GM18508 (cell line): Measurements from ENCODE around the gene ACVR1.
"Not testable (repeated sequence)": the region's sequence is repeated elsewhere in the genome, so short reads cannot be mapped to it uniquely, and the experiment has no call there.

Experiments
- ATAC-seq: cut with Tn5 transposase; IDR thresholded peaks from one replicate; pipeline ENCODE4 v1.9.1; 2021; ENCODE audit warnings: moderate number of reproducible peaks; ENCODE audit not compliant: insufficient read depth, unreplicated experiment

The ACVR1 gene

DNA sequence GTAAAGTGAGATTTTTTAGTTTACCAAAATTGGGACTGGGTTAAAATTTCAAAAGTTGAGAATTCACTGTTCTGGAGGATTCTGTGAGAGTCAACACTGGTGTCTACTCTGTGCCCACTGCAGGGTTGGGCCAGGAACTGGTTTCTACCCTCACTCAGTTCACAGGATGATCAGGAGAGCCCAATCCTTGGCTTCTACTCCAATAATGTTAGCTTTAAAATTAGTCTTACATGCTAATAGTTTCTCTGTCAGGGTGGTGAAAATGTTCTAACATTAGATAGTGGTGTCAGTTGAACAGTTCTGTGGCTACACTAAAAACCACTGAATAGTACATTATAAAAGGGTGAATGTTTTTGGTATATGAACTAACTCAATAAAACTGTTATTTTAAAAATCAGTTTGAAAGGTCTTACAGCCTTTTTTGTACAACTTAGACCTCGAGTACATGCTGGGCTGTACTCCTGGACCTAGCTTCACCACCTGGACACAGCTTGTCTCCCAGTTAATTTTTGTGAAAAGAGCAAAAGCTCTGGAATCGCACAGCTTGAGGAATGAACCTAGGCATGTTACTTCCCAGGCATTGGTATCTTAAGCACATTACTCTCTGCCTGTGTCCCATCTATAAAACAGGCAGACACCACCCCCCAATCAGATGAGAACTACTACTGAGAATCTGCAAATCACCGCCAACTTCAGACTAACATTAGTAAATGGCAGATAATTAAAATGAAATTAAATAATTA, 44.4 kb downstream of the ACVR1 start:
- ATAC-seq, result no peak

DNA sequence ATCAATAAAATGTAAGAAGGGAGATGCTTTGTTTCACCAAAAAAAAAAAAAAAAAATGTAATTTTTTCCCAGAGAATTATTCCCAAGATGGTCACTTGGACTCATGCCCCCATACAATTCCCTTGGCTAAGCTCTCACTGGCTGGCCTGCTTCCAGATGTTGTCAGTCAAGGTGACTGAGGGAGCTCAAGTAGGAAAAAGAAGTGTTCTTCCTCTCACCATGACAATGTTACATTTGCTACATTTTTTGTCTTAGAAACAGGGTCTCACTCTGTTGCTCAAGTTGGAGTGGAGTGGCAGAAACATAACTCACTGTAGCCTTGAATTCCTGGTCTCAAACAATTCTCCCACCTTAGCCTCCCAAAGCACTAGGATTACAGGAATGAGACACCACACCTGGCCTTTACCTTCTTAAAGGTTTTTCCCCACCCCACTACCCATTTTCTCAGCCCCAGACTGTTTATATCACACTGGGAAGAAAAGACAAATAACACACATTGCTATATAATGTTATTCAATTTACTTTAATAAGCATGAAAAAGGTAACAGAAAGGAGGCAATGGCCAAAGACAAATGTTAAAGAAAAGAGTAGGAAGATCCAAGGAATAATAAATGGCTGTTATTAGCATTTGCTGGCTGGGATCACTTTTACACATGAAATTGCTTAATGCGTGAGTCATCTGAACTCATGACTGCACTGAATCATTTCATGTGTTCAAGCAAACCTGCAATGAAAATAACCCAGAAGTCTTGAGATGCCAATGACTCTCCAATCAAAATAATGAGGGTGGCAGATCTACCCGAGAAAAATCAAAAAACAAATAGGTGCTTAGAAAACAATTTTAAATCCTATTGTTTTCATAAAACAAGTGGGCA, 45.2 kb downstream of the ACVR1 start:
- no peak for ATAC-seq

DNA sequence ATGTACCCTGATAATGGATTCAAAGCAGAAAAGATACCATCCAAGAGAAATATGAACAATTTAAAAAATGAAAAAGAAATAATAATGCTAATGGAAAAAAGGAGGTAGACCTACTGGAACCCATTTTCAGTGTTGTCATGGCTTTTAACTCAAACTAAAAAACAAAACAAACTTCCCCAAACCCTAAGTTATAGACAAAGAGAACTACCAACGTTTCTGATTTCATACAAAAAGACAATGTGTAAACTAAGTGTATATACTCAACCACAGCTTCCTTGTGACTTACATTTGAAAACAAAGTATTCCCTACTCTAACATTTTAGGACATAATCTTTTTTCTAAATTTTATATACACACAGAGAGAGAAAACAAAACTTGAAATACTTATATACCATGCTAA, 45.9 kb downstream of the ACVR1 start:
- ATAC-seq, result no peak

DNA sequence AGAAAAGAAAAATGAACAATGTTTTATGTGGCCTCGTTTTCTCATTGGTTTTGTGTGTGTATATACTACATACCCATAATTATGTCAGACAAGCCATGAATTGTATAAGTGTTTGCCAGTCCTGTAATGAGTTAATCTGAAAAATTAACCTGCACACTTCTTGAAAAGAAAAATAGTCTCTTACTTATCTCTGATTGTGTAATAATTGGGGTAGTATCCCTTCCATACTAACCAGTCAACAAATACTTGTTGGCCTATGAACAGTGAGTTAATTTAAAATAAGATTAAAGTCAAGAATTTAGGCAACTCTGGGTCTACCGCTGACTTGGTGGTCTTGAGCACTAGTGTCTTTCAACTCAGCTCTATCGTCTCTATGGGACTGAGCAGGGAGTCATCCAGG, 48.8 kb downstream of the ACVR1 start:
- ATAC-seq, result no peak

DNA sequence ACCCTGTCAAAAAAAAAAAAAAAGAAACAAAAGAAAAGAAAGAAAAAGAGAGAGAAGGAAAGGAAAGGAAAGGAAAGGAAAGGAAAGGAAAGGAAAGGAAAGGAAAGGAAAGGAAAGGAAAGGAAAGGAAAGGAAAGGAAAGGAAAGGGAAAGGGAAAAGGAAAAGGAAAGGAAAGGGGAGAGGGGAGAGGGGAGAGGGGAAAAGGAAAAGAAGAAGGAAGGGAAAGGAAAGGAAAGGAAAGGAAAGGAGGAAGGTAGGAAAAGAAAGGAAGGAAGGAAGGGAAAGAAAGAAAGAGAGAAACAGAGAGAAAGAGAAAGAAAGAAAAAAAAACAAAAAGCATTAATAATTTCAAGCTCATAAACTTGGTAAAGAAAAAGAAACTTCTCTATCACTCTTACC, 49.5 kb downstream of the ACVR1 start:
- ATAC-seq, result not testable (repeated sequence)

DNA sequence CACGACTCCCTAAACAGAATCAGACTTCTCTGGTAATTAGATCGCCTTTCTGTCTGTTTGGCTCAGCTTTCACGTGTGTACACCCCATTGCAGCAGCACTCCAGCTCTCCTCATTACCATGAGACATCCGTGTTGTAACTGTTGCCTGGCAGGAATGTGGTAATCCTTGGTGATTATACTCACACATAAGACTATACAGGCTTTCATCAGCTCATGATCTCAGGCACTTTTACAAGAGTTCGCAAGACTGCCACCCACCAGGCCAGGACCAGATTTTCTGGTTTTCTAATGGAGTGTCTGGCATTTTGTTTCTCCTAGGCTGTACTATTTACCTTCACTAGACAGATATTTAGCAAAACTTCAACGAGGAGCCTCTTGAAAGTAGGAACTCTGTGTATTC, 50.2 kb downstream of the ACVR1 start:
- no peak for ATAC-seq

DNA sequence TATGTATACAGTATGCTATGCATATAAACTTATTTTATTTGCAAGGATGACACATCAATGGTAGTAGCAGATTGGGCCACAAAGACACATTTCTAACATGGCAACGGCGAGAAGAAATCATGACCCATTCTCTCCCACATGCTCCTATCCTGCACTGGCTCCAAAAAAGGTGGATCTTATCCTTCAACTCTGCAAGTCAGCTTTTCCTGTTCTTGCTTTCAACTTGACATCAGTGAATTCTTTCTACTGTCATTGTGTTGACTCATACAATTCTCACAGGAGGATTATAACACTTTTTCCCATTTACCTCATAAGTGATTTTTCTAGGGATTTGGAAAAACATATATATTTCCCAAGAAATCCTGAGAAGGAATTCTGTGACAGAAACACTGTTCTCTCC, 53.1 kb downstream of the ACVR1 start:
- no peak for ATAC-seq

DNA sequence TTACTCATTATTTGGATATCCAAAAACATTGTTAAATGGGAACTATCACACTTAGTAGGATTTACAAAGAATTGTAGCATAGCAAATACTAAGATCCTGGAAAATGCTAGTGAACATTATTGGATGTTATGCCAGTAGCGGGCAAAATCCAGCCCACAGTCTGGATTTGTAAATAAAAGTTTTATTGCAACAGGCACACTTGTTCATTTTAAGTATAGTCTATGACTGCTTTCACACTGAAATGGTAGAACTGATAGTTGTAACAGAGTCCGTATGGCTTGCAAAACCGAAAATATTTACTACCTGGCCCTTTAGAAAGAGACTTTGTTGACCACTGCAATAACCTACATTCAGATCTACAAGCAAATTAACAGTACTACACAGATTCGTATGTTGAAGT, 53.6 kb downstream of the ACVR1 start:
- ATAC-seq, result no peak

DNA sequence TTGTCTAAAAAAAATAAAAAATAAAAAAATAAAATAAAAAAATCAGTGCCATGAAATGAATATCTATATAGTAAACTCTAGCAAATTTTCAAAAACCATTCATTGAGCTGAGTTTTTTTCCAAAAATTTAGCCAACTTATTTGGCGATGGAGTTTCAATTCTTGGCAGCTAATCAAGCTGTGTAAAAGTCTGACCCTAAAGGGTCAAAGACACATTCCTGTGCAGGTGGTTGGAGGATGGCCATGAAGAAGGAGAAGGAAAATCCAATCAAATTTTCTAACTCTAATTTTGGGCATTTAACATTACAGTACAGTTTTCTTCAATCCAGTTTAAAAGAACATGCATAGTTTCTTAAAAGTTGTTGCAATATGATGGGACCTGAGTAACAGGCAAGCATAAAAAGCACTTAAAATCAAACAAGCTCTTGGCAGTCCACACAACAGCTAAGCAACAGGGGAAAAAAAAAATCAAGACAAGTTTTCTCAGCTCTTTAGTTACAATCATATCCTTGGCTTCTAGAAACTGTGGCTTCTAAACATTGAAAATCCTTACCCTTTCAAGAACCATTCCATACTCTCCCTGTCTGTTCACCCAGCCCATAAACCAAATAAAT, 54.5 kb downstream of the ACVR1 start:
- no peak for ATAC-seq

DNA sequence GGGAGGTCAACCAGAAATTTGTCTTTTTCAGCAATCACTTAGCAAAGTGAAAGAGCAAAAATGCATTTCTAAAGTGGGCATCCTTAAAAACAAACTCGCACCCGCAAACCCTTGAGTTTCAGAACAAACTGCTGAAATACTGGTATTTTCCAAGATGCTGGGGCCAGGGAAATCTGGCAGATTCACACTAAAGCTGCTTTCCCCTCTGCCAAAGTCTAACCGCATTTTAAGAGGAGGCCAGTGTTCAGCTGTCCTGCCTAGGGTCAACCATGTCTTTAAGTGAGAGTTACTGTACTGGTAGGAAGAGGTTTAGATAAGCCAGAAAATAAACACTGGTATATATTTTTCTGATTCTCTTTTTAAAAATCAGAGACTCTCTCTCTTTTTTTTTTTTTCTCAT, 55.9 kb downstream of the ACVR1 start:
- ATAC-seq, result no peak

DNA sequence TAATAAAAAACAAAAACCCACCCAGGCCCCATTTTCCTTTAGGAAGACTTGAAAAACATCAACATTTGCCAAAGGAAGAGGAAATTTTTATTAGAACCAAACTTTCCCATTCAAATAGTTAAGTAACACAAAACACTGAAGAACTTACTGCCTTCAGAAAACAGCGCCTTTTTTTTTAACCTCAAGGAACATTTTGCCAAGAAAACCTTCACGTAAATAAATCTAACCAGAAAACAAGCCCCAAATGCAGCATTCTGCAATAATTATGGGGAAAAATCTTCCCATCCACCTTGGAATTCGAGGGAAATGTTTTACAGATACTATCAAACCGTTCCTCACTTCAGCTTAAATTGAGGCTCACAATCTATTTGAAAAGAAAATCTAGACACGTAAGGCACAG, 56.4 kb downstream of the ACVR1 start:
- ATAC-seq, result no peak

DNA sequence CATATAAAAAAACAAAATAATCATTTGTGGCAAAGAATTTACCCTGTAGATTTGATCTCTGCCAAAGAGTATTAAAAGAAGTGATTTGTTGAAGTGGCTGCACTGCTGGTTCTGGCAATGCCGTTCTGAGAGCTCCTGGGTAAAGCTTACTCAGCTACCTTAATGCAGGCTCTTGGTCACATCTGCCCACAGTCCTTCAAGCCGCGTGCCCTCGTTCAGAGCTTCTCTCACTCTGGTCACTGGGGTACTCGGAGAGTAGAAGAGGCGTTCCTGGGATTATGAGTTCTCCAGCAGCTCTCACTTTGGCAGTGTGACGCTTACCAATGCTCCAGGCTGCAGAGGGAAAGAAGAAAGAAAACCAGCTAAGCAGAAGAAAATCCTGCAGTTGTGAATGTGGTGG, 57.9 kb downstream of the ACVR1 start:
- ATAC-seq, result no peak

DNA sequence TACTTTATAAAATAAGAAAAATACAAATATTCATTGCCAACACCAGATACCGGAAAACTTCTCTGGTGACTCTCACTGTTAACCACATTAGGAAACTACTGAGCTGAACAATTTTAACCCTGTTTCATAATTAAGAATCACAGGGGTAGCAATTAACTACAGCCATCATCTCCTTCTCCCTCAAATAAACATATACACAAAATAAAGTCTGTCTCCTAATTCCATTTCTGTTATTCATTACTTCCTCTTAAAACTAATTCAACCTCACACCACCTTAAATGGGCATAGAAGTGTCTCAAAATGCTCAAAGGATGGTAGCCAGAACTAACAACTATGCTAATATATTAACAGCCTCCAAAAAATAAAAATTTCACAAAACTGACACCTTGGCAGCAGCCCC, 60.7 kb downstream of the ACVR1 start:
- no peak for ATAC-seq

DNA sequence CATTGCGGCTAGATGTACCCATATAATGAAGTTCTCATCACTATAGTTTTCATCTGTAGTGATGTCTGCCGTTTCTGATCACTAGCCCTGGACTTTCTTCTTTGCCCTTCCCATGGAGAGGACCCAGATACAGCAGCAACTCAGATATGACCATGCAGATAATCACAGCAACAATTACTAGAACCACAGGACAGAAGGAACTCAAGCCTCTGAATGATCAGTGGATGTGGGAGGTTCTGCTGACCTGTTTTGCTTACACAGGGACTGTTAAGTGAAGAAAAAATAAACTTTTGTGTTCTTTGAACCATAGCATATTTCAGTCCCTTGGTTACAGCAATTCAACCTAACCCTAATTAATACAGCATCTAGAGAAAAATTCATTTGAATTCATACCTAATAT, 62.7 kb downstream of the ACVR1 start:
- no peak for ATAC-seq

DNA sequence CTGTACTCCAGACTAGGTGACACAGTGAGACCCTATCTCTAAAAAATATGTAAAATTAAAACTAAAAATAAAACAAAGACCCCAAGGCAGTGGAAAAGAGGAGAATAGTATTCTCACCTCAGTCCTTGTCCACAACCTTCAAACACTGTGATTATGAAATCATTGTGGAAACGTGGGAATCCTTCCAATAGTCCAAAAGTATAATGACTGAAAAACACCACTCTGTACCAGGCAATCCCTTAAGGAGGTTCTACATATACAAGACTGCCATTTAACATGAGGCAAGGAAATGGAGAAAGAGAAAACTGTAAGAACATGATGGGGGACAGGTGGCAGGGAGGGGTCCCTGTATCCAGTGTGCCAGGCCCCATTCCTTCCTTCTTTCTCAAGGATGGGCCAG, 66.1 kb downstream of the ACVR1 start:
- ATAC-seq, result no peak

DNA sequence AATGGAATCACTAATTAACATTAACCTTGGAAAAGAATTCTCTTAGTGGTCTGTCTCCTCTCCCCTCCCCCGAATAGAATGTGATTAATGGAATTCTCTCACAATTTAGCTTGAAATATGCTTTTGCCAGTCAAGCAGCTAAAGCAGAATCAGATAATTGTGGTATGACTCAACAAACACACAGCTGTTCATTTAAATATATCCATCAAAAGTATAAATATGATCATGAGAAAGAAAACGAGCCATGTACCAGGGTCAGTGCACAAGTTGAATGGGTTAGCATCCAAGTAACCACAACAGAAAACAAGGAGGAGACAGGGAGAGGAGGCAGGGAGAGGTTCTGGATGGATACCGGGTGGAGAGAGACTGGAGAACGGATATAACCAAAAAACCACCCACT, 66.9 kb downstream of the ACVR1 start:
- no peak for ATAC-seq

DNA sequence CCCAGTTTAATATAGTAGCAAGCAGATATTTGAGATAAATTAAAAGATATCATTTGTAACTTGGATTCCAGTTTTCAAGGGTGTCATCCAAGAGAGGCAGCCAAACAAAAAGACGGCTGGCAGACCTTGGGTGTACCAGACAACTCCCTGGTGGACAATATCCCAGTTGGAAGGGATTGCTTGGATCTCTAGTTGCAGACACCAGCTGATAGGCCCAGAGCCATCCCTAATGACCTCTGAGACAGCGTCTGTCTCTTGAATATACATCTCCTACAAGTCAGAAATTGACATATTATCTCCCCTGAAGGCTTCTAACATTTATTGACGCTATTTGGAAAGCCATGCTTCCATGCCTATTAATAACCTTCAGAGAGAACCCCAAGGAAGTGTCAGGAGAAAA, 67.7 kb downstream of the ACVR1 start:
- no peak for ATAC-seq

DNA sequence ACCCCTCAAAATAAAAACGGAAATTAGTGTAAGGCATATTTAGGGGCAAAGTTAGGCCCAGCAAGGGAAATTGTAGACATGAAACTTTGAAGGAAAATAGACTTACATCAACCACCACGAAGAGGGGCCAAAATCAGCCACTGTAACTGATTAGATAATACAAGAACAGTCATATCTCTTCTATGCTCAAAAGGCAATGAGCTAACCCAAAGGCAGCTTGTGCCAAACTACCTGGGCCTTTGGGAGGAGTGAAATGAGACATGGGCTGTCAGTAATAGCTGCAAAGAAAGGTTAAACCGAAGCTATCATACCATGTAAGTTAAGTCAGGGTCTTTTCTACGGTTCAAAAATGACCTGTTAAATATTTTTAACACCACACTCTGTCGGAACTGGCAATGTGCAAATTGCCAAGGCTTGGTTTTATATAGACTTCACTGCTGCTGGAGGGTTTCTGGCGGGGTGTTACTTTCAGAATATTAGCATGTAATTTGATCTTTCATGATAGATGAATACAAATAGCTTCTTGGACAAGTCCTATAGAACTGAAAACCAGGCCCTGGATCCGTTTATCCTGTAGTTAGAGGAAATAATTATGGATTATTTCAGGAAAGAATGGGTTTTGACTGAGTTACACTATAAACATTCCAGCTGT, 69.6 kb downstream of the ACVR1 start:
- ATAC-seq, result no peak

DNA sequence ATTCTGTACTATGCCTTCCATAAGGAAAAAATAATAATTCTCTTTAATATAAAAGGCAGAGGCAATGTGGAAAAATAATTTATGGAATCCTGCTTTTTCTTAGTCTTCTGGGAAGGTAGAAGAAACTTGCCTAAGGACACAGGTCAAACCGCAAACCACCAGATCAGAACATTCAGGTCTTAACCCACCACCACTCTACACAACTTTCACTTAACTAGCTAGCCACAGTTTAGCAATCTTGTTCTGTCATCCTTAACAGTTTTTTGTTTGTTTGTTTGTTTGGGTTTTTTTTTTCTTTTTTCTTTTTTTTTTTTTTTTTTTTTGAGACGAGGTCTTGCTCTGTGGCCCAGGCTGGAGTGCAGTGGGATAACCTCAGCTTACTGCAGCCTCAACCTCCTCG, 70.6 kb downstream of the ACVR1 start:
- no peak for ATAC-seq

DNA sequence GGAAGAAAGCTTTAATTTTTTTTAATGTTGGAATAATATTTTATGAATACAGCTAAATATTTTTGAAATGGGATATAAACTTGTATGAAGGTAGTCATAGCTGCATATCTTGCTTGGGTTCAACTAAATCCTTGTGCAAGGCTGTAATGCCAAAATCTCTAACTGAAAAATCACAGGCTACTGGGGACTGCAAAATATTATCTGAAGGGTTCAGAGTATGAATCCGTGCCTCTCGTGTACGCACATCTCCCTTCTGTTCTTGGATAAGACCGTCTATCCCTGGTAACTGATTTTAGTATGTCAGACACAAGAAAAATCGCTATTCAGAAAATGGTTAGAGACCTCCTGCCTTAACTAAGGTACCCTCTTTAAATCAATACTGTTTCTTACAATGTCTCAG, 71.8 kb downstream of the ACVR1 start:
- no peak for ATAC-seq

DNA sequence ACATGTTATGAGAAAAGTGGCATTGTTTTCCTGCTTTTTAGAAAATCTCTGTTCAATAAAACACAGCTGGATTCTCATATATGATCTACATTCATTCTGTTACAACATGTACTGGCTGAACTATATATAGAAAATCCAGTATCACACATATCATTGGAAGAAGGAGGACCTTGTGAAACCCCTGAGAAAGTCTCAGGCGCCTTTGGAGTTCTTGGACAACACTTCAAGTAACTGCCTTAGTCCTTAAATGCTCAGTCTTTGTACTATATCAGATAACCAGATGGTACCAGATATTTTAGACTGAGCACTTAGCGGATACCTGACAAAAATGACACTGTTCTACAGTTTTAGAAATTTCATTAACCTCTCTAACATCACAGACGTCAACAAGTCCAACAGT, 72.2 kb downstream of the ACVR1 start:
- ATAC-seq, result no peak
